ENCODE results near the gene ARF1. TPM values are rescaled to one million over a fixed set of nuclear protein-coding genes. Genes with fewer than 3 reads are reported as not detected.
A peak's percentile ranks its signal among the peaks of the same experiment; 100 is the strongest.

ARF1 gene
- total RNA-seq, 4 donors from 2014 or later: 165 to 340 (median 203) TPM

DNA sequence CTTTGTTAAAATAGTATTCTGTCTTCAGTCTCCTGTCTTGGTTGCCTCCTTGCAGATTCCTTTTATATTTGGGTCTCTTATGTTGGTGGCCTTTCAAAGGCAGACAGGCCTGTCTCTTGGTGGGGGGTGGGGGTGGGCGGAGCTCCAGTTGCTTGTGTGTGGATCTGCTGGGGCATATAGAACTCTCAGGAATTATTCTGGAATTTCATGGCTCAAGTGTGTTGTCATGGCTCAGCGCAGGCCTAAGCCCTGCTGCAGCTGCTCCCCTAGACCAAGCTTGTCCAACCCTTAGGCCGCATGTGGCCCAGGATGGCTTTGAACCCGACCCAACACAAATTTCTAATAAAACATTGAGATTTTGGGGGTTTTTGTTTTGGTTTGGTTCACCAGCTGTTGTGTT, 12.7 kb downstream of the ARF1 start:
- no peak for DNase-seq
- intact Hi-C loops (cut with DNase I; ENCODE audit: low total_unique reads): no loop called here
- TF ChIP-seq POLR2A (IDR thresholded peaks at IDR 0.05) (no peak), CTCF (IDR thresholded peaks at IDR 0.05) (no peak)
- H3K27me3 ChIP-seq: no peaks in the 10 kb centered on the region
- no peak overlapping the region for H3K4me3 ChIP-seq
- peaks cover 0 to 9% of the 10 kb centered on the region in 2 donors for H3K4me1 ChIP-seq
- no peak overlapping the region for H3K27ac ChIP-seq
- no peaks in the 10 kb centered on the region for H3K36me3 ChIP-seq
- peaks cover 0 to 12% of the 10 kb centered on the region in 2 donors for H3K9me3 ChIP-seq

GRCh38 chr1:228095938-228096337, 13.4 kb downstream of the ARF1 start:
- no peak overlapping the region for H3K4me3 ChIP-seq
- intact Hi-C loops (cut with DNase I; ENCODE audit: low total_unique reads): no loop called here
- H3K27ac ChIP-seq: no peak overlapping the region
- DNase-seq: no peak
- H3K9me3 ChIP-seq: peaks cover 0 to 12% of the 10 kb centered on the region in 2 donors
- peaks cover 0 to 2% of the 10 kb centered on the region in 2 donors for H3K4me1 ChIP-seq
- no peaks in the 10 kb centered on the region for H3K27me3 ChIP-seq
- no peak for TF ChIP-seq POLR2A (IDR thresholded peaks at IDR 0.05)
- TF ChIP-seq CTCF (IDR thresholded peaks at IDR 0.05): no peak
- H3K36me3 ChIP-seq: no peaks in the 10 kb centered on the region

DNA sequence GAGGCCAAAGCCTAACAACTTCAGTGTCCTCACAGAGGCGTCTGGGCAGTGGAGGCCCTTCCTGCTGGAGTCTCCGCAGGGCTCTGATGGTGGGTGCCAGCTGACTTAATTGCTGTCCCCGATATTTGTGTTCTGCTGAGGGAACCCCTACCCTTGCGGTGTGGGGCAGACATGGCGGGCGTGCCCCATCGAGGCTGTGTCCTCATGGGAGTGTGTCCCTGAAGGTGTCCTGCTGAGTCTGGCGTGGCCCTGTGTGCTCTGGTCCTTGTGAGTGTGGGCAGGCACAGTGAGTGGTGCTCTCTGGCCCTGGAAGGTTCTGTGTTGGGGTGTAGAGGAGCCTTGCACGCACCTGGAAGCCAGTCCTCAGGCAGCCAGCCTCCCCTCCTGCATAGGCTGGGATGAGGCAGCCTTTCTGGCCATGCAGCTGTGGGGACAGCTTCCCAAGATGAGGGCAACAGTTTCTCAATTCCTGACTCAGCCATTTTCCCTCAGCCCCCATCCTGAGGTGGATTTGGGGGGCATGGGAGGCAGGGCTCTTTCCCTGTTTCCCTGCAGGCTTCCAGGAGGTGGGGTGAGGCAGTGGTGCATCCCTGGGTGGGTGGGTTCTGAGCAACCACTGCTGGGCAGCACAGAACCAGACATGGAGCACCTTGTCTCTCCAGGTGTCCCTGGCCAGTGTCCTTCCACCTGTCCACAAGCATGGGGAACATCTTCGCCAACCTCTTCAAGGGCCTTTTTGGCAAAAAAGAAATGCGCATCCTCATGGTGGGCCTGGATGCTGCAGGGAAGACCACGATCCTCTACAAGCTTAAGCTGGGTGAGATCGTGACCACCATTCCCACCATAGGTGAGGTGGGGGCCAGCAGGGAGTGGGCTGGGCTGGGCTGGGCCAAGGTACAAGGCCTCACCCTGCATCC, 14.2 kb downstream of the ARF1 start:
- no peaks in the 10 kb centered on the region for H3K36me3 ChIP-seq
- intact Hi-C loops (cut with DNase I; ENCODE audit: low total_unique reads): no loop called here
- H3K9me3 ChIP-seq: peaks cover 0 to 12% of the 10 kb centered on the region in 2 donors
- H3K4me3 ChIP-seq: no peak overlapping the region
- no peak for TF ChIP-seq CTCF (IDR thresholded peaks at IDR 0.05)
- no peak for TF ChIP-seq POLR2A (IDR thresholded peaks at IDR 0.05)
- H3K27me3 ChIP-seq: no peaks in the 10 kb centered on the region
- peak in 1 of 2 donors; percentile 6 for DNase-seq
- H3K27ac ChIP-seq: no peak overlapping the region
- H3K4me1 ChIP-seq: peaks cover 0 to 3% of the 10 kb centered on the region in 2 donors

GRCh38 chr1:228097333-228098081, 15.0 kb downstream of the ARF1 start:
- Histone ChIP-seq H3K27me3 (no peaks in the 10 kb centered on the region), H3K9me3 (peaks cover 0 to 12% of the 10 kb centered on the region in 2 donors), H3K4me3 (no peak overlapping the region), H3K36me3 (no peaks in the 10 kb centered on the region), H3K27ac (no peak overlapping the region), H3K4me1 (peaks cover 0 to 9% of the 10 kb centered on the region in 2 donors)
- intact Hi-C loops (cut with DNase I; ENCODE audit: low total_unique reads): no loop called here
- no peak for DNase-seq
- TF ChIP-seq POLR2A (IDR thresholded peaks at IDR 0.05) (no peak), CTCF (IDR thresholded peaks at IDR 0.05) (no peak)
